CD4-positive, alpha-beta T cell (primary cell): ENCODE measurements around the gene ZFYVE19. TPM values are rescaled to one million over a fixed set of nuclear protein-coding genes. Genes with fewer than 3 reads are reported as not detected.

ENCODE experiments used
- ATAC-seq: fragments of 200-7000 bp; cut with Tn5 transposase; one replicate; pipeline ENCODE4 v1.10.0; 2022; ENCODE audit warnings: mild to moderate bottlenecking; ENCODE audit not compliant: poor library complexity
- CTCF ChIA-PET: fragments of 350-600 bp; sonication (Branson Sonifier 250); formaldehyde crosslinking; loops from one replicate; lab custom pipeline; 2021; ENCODE audit warnings: antibody characterized with exemption, inconsistent platforms; lab: Charles Lee
- POLR2A ChIA-PET: fragments of 350-600 bp; sonication (Branson Sonifier 250); formaldehyde crosslinking; loops from one replicate; lab custom pipeline; 2021; ENCODE audit warnings: antibody characterized with exemption, inconsistent platforms; lab: Charles Lee
- DNase-seq, 14 experiments: peaks; one replicate each; pipeline ENCODE4 v3.0.0-alpha.2; 2013 to 2020; ENCODE audit warnings: mixed read lengths in 2 of 14
- H3K27ac ChIP-seq, 2 donors: one replicate each; pipeline versions ENCODE4 v1.5.1 to v1.7.0; 2013; ENCODE audit warnings: low read length in 2 of 2, low read depth in 1 of 2, mild to moderate bottlenecking in 1 of 2
- H3K27me3 ChIP-seq, 2 experiments: 1 replicate in 1 of 2; 2 replicates in 1 of 2; pipeline versions ENCODE4 v1.6.1 to v1.7.0; 2013; ENCODE audit warnings: low read length in 2 of 2, control low read depth in 1 of 2, mild to moderate bottlenecking in 1 of 2, moderate library complexity in 1 of 2; ENCODE audit not compliant: insufficient read depth in 2 of 2, control insufficient read depth in 1 of 2
- H3K36me3 ChIP-seq: one replicate; pipeline ENCODE4 v1.6.1; 2013; ENCODE audit warnings: low read length, control low read depth; ENCODE audit not compliant: insufficient read depth
- H3K4me1 ChIP-seq: one replicate; pipeline ENCODE4 v1.6.1; 2013; ENCODE audit warnings: low read length, control low read depth; ENCODE audit not compliant: insufficient read depth
- H3K4me3 ChIP-seq: one replicate; pipeline ENCODE4 v1.5.1; 2013; ENCODE audit warnings: mild to moderate bottlenecking, low read length, moderate library complexity
- H3K9me3 ChIP-seq, 2 experiments: 1 replicate in 1 of 2; 2 replicates in 1 of 2; pipeline versions ENCODE4 v1.6.1 to v1.7.0; 2013; ENCODE audit warnings: low read length in 2 of 2, mild to moderate bottlenecking in 2 of 2, control low read depth in 1 of 2, moderate library complexity in 1 of 2; ENCODE audit not compliant: control insufficient read depth in 1 of 2, insufficient read depth in 1 of 2
- H3K27ac Mint-ChIP-seq: one replicate; pipeline ENCODE4 v1.8.0; 2020; ENCODE audit warnings: mixed read lengths
- H3K27me3 Mint-ChIP-seq: one replicate; pipeline ENCODE4 v1.8.0; 2021; ENCODE audit warnings: mixed read lengths
- H3K36me3 Mint-ChIP-seq: one replicate; pipeline ENCODE4 v1.8.0; 2021; ENCODE audit warnings: low read depth, mixed read lengths
- H3K4me1 Mint-ChIP-seq: one replicate; pipeline ENCODE4 v1.8.0; 2021; ENCODE audit warnings: low read depth, mixed read lengths
- H3K4me3 Mint-ChIP-seq: one replicate; pipeline ENCODE4 v1.8.0; 2020; ENCODE audit warnings: mild to moderate bottlenecking, mixed read lengths
- H3K9me3 Mint-ChIP-seq: one replicate; pipeline ENCODE4 v1.8.0; 2020; ENCODE audit warnings: mixed read lengths
- intact Hi-C, 2 experiments: fragments of 100-400 bp; cut with DNase I in 1 of 2; cut with micrococcal nuclease in 1 of 2; formaldehyde crosslinking; loops; one replicate each; pipeline versions ENCODE4 v1.15.1 to v1.9.0; 2023 to 2025; cut with DNase I, micrococcal nuclease
- total RNA-seq, 174 experiments: library from RNA in 2 of 174; stranded (reverse) in 2 of 174; gene quantifications; one replicate each; pipeline ENCODE4 v1.2.3 and lab custom pipeline; 2021 to 2026
- TF ChIP-seq, protein P1 (sequence below): fragments of 200-600 bp; IDR thresholded peaks from one replicate; pipeline ENCODE4 v1.8.0; 2022; ENCODE audit warnings: antibody characterized with exemption, mild to moderate bottlenecking

The ZFYVE19 gene
- total RNA-seq, 2 experiments from 2014 or later = 12.0 to 13.0 TPM

DNA sequence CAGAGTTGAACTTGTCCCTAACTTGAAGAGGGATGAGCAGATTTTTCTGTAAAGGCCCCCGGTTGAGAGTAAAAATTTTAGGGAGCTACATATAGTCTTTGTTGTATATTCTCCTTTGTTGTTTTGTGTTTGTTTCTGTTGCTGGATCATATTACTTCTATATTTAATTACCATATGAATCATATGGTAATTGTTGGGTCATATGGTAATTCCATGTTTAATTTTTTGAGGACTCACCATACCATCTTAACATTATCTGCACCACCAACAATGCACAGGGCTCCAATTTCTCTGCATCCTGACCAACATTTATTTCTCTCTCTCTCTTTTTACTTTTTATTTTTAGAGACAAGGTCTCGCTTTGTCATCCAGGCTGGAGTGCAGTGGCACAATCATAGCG, 7.4 kb upstream of the ZFYVE19 start:
- intact Hi-C loops = no loop called here
- Histone ChIP-seq H3K4me1 (peaks cover 2% of the 10 kb centered on the region), H3K4me3 (no peak overlapping the region), H3K9me3 (no peaks in the 10 kb centered on the region), H3K27me3 (no peaks in the 10 kb centered on the region), H3K27ac (no peak overlapping the region), H3K36me3 (peaks cover 17% of the 10 kb centered on the region)
- H3K4me3 Mint-ChIP-seq = no peak overlapping the region
- no peaks in the 10 kb centered on the region for H3K27me3 Mint-ChIP-seq
- no peak for ATAC-seq
- ChIA-PET POLR2A (no interaction called here), CTCF (no interaction called here)
- H3K36me3 Mint-ChIP-seq = peaks cover 38% of the 10 kb centered on the region
- DNase-seq = no peak
- H3K27ac Mint-ChIP-seq = no peak overlapping the region
- no peaks in the 10 kb centered on the region for H3K9me3 Mint-ChIP-seq
- TF ChIP-seq, protein P1, sequence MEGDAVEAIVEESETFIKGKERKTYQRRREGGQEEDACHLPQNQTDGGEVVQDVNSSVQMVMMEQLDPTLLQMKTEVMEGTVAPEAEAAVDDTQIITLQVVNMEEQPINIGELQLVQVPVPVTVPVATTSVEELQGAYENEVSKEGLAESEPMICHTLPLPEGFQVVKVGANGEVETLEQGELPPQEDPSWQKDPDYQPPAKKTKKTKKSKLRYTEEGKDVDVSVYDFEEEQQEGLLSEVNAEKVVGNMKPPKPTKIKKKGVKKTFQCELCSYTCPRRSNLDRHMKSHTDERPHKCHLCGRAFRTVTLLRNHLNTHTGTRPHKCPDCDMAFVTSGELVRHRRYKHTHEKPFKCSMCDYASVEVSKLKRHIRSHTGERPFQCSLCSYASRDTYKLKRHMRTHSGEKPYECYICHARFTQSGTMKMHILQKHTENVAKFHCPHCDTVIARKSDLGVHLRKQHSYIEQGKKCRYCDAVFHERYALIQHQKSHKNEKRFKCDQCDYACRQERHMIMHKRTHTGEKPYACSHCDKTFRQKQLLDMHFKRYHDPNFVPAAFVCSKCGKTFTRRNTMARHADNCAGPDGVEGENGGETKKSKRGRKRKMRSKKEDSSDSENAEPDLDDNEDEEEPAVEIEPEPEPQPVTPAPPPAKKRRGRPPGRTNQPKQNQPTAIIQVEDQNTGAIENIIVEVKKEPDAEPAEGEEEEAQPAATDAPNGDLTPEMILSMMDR = no peak
- peaks cover 28% of the 10 kb centered on the region for H3K4me1 Mint-ChIP-seq

DNA sequence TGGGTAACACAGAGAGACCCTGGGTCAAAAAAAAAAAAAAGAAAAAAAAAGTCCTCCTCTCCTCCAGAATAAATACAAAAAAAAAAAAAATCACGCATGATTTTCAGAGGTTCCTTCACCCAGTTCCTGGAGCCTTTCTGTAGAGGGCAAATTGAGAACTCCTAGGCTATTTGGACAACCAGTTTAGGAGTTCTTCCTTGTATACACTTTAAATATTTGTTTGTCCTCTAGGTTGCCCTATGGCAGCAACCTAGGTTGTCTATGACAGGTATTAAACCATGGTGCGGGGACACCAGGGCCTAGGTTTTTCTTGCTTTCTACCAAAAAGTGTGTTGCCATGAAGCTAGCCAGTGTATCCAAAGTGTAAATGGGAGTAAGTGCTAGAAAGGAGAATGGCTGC, 3.8 kb upstream of the ZFYVE19 start:
- Mint-ChIP-seq H3K36me3 (peaks cover 44% of the 10 kb centered on the region), H3K4me1 (peaks cover 32% of the 10 kb centered on the region), H3K27me3 (no peaks in the 10 kb centered on the region), H3K4me3 (no peak overlapping the region), H3K27ac (no peak overlapping the region), H3K9me3 (no peaks in the 10 kb centered on the region)
- TF ChIP-seq, protein P1 = no peak
- no peaks in the 10 kb centered on the region for H3K9me3 ChIP-seq
- H3K36me3 ChIP-seq = peaks cover 11% of the 10 kb centered on the region
- H3K27me3 ChIP-seq = no peaks in the 10 kb centered on the region
- peaks cover 20% of the 10 kb centered on the region for H3K4me1 ChIP-seq
- no peak overlapping the region for H3K4me3 ChIP-seq
- ATAC-seq = no peak
- ChIA-PET CTCF (interaction anchor here (1.6 kb wide), 1 partner anchor 20 kb away, joined by 3 read pairs; no protein-coding TSS in a partner anchor), POLR2A (no interaction called here)
- DNase-seq = no peak
- no peak overlapping the region for H3K27ac ChIP-seq
- intact Hi-C loops = no loop called here

DNA sequence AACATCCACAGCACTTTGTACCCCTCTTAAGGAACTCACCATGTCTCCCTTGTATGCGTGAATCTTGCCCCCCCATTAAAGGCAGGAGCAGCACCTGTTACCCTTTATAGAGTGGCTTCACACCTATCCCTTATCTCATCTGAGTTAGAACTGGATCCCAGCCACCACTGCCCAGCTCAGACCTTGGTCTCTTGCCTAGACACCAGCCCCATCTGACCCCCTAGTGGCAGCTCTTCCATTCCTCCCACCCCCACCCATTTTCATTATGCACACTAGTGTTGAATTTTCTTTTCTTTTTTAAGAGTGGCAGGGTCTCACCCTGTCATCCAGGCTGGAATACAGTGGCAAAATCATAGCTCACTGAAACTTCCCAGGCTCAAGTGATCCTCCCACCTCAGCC, 3.2 kb upstream of the ZFYVE19 start:
- H3K9me3 ChIP-seq = no peaks in the 10 kb centered on the region
- TF ChIP-seq, protein P1 = no peak
- Mint-ChIP-seq H3K4me1 (peaks cover 33% of the 10 kb centered on the region), H3K27ac (no peak overlapping the region), H3K36me3 (peaks cover 38% of the 10 kb centered on the region), H3K27me3 (no peaks in the 10 kb centered on the region), H3K4me3 (no peak overlapping the region), H3K9me3 (no peaks in the 10 kb centered on the region)
- DNase-seq (no peak), ATAC-seq (no peak)
- no peaks in the 10 kb centered on the region for H3K27me3 ChIP-seq
- H3K4me3 ChIP-seq = no peak overlapping the region
- ChIA-PET POLR2A (no interaction called here), CTCF (interaction anchor here (0.6 to 1.6 kb wide), 3 partner anchors 21 to 79 kb away, joined by 3 read pairs; no protein-coding TSS in a partner anchor)
- peaks cover 26% of the 10 kb centered on the region for H3K4me1 ChIP-seq
- peaks cover 11% of the 10 kb centered on the region for H3K36me3 ChIP-seq
- H3K27ac ChIP-seq = no peak overlapping the region
- intact Hi-C loops = no loop called here
